NCI-H2107 treated with DMSO at 0.1 percent for 48 hours (cell line): ENCODE results near the gene RDM1.
A peak's percentile ranks its signal among the peaks of the same experiment; 100 is the strongest.
"Not testable (repeated sequence)": the region's sequence is repeated elsewhere in the genome, so short reads cannot be mapped to it uniquely, and the experiment has no call there.

ENCODE experiments used
- DNase-seq: peaks from one replicate; lab custom pipeline; 2025; ENCODE audit not compliant: unreplicated experiment; lab: John Stamatoyannopoulos, UW

RDM1 gene

GRCh38 chr17:35930211-35931065, at the start of gene RDM1:
Gene RDM1, minus strand, starts transcription at chr17:35930773. Its CDS starts 46 bp downstream, at chr17:35930727.
- peak; percentile 85 for DNase-seq

DNA sequence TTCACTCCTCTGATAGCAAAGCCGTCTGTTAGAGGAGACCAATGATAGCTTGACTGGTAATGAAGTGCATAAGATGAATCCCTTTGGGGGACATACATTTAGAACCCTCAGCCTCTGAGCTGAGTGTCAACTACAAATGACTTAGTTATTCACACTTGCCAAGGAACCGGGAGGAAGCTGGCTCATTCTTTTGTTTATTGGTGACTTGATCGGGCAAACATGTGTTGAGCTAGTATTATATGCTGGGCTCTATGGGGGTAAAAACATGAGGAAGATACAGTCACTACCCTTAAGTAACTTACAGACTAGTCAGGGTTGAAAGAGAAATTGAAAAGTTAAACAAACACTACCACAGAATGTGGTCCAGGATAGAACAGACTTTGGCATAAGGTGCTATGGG, 47.8 kb upstream of the RDM1 start:
- DNase-seq = no peak

DNA sequence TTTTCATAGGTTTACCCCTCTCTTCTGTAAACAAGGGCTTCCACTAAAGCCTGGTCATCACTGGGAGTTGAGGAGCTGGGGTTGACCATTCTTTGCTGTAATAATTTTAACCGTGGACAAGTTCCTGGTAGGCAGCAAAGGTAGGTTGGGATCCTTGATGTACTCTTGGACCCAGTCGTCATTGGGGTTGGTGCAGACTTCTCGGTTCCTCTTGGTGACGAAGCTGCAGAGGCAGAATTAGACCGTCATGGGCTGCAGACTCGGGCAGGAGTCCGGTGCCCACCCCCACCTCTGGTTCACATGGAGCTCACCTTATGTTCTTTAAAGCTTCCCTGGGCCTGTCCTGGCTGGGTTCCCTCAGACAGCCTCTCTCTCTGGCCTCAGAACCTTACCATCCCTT, 46.9 kb upstream of the RDM1 start:
- DNase-seq = no peak

- DNase-seq = no peak
Observed at GRCh38 chr17:35973333-35974260, 43.0 kb upstream of the RDM1 start.

DNA sequence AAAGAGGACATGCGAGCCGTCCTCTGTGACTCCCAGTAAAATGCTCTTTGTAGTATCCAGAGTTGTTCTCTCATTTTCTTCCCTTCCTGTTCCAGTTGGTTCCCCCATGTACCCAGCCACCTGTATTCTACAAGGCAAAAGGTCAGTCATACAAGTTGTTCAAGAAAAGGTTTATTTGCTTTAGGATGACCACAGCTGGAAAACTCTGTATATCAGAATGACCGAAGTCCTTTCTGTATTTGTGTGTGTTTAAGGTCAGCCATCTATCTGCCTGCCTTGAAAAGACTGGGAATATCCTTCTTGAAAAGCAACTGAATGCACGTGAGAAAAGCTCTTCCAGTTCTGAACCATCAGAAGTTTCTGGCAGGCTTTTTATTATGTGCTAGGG, 42.4 kb upstream of the RDM1 start:
- no peak for DNase-seq

DNA sequence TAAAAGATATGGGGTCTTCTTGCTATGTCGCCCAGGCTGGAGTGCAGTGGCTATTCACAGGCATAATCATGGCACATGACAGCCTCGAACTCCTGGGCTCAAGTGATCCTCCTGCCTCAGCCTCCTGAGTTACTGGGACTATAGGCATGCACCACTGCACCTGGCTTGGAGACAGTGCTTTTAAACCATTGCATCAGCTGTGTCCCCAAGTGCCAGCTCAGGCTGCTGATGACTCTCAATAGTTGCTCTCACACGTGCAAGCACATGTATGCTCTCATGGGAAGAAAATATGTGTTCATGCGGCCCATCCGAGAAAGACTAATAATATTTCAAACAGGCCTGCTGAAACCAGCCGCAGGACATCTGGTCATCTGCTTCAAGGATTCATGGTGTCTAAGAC, 42.0 kb upstream of the RDM1 start:
- no peak for DNase-seq

DNA sequence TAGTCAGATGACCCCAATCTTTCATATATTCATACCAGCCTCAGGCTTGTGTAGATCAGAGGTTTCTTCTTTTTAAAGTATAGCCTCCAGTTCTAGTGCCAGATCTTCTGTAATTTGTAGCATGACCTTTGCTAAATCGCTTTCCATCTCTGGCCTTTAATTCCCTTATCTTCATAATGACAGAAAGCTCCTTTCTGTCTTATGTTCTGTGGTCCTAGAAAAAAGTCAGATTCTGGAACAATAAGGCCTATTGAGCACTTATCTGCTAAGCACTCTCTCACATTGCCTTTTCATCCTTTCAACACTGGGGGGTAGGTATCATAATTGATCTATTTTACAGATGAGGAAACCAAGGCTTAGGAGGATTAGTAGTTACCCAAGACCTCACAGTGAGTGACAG, 41.5 kb upstream of the RDM1 start:
- no peak for DNase-seq

DNA sequence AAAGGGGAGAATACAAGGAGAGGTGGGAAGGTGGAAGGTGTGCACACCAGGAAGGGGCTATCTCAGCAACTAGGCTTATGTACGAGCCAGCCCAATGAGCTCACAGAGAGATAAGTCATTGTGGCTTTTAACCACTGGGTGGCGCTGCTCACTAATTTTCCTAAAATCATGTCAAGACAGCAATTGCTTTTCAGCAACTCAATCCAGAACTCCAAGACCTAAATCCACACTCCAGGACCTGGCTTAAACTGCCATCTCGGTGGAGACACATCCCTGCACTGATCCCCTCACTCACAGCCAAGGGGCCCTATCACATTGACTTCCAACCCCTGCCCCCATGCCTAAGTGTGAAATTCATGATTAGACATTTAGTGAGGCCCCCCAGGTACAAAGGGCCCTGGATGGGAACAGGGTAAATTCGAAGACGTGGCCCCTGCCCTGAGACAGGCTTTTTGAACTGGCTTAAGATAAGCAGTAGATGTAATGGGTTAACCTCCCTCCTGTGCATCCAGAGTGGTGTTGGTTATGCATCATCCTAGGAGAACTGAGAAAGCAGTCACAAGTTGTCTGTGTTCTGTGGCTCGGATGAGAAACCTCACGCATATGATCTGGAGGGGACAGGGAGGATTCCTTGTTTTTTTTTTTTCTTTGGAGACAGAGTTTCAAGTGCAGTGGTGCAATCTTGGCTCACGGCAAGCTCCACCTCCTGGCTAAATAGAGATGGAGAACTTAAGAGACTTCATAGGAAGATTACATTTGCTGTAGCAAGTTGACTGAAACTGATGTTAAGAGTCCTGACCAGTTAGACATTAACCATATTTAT, 39.2 kb upstream of the RDM1 start:
- DNase-seq = peak; percentile 83

DNA sequence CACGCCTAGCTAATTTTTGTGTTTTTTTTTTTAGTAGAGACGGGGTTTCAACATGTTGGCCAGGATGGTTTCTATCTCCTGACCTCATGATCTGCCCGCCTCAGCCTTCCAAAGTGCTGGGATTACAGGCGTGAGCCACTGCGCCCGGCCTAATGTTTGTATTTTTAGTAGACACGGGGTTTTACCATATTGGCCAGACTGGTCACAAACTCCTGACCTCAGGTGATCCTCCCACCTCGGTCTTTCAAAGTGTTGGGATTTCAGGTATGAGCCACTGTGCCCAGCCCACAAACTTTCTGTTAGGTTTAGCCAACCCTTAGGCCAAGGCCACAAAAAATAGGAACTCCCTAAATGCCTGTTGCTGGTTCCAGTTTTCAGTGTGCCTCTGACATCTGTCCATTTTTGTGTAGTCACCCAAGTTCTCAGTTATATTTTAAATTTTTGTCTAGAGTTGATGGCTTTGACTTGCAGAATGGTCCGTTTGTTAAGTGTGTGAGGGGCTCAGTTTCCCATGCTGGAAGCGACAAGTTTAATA, 38.0 kb upstream of the RDM1 start:
- no peak for DNase-seq

- no peak for DNase-seq
Observed at GRCh38 chr17:35965272-35965671, 34.7 kb upstream of the RDM1 start.

DNA sequence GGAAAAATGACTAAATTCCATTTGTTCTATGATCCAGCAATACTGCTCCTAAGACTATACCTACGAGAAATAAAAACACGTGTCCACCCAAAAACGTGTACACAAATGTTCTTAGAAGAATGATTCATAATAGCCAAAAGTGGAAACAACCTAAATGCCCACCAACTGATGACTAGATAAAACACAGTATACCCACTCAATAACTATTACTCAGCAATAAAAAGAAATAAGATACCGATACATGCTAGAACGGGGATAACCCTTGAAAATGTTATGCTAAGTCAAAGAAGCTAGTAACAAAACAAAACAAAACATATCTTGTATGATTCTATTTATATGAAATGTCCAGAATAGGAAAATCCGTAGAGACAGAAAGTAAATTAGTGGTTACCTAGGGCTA, 33.1 kb upstream of the RDM1 start:
- DNase-seq = no peak

GRCh38 chr17:35953720-35954119, 23.1 kb upstream of the RDM1 start:
- no peak for DNase-seq

DNA sequence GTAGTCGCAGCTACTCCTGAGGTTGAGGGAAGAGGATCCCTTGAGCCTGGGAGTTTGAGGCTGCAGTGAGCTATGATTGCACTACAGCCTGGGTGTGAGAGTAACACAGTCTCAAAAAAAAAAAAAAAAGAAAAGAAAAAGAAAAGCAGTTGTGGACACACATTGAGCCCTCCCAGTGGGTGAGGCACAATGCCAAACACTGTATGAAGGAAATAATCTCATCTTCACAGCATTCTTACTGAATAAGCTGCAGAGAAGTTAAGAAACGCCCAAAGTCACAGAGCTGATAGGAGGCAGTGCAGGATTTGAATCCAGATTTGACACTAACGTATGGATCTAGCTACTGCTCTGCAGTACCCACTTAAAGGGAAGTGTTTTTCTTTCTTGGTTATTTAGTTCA, 18.8 kb upstream of the RDM1 start:
- no peak for DNase-seq

- DNase-seq = no peak
Observed at GRCh38 chr17:35948092-35948491, 17.5 kb upstream of the RDM1 start.

DNA sequence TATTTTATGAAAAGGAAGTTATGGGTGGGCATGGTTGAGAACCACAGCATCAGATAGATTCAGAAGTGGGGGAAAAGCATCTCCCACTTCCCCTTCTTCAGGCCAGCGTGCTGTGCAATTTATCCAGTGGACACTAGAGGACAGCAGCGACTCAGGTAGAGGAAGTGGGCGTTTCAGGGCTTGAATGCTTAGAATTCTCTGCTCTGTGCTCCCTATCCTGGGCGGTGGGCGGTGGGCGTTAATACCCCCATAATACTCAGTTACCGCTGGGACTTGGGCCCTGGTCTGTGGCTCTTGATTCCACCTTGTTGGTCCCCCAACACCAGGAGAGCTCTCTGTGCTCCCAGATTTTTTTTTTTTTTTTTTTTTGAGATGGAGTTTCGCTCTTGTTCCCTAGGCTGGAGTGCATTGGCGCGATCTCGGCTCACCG, 16.6 kb upstream of the RDM1 start:
- DNase-seq = peak; percentile 58

GRCh38 chr17:35944151-35944550, 13.6 kb upstream of the RDM1 start:
- no peak for DNase-seq

DNA sequence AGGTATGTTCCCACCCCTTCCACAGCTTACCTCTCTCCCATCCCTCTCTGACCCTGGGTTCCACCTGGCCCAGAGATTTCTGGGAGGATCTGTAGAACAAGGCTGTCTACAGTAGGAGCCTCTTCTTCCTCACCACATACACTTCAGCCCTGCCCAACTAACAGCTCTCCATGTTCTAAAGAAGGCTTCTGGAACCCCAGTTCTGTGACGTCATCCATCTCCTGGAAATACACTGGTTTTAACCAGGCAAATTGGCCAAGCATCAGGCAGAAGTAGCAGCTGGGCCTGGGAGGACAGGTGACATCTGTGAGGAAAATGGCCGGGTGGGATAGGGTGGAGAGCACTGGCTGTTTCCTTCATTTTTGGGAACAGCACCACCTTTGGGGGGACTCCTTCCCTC, 13.0 kb upstream of the RDM1 start, which contains the start of gene LYZL6:
LYZL6 (minus strand) TSS at position 177 of the 400 bp plus-strand sequence. CDS start 4,357 bp downstream, outside the sequence.
- DNase-seq = no peak

- no peak for DNase-seq
Observed at GRCh38 chr17:35942588-35943186, 12.1 kb upstream of the RDM1 start.

DNA sequence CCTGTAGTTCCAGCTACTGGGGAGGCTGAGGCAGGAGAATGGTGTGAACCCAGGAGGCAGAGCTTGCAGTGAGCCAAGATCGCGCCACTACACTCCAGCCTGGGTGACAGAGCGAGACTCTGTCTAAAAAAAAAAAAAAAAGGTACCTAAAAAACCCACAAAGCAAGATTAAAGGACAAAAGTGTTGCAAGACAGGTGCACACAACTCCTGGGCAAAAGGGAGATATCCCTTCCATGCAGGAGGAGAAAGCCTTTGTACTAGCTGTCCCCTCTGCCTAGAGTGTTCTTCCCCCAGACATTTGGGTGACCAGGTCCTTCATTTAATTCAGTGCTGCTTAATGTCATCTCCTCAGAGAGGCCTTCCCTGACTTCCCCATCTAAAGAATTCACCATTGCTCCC, 7.9 kb upstream of the RDM1 start:
- DNase-seq = not testable (repeated sequence)

GRCh38 chr17:35936063-35936462, 5.5 kb upstream of the RDM1 start:
- no peak for DNase-seq
